Measurements from ENCODE around the gene ZNF32. TPM values are rescaled to one million over a fixed set of nuclear protein-coding genes. Genes with fewer than 3 reads are reported as not detected.

ZNF32 gene
- total and polyA plus RNA-seq, 2 experiments from 2014 or later: 15.8 to 26.1 TPM

- H3K4me3 Mint-ChIP-seq: no peak overlapping the region
- no peak overlapping the region for H3K27ac ChIP-seq (ENCODE audit: low read depth)
- H2AFZ ChIP-seq: no peak overlapping the region
- H3K27ac Mint-ChIP-seq: no peak overlapping the region
- no peaks in the 10 kb centered on the region for H3F3A ChIP-seq (replicated peaks; ENCODE audit: low read depth)
- no peaks in the 10 kb centered on the region for H3K79me2 ChIP-seq (replicated peaks; ENCODE audit: insufficient read depth)
- no peak for TF ChIP-seq CREB1 (CRISPR knock-in tag; IDR thresholded peaks at IDR 0.05; ENCODE audit: low read depth)
- no peak for TF ChIP-seq EZH2phosphoT487 (IDR thresholded peaks at IDR 0.05; ENCODE audit: unreplicated experiment)
- TF ChIP-seq JUNB (IDR thresholded peaks at IDR 0.05; ENCODE audit: unreplicated experiment): no peak
- TF ChIP-seq POLR2AphosphoS5 (IDR thresholded peaks at IDR 0.05; ENCODE audit: low read depth): no peak
- no peak for TF ChIP-seq STAT1 (IDR thresholded peaks at IDR 0.05; ENCODE audit: unreplicated experiment)
- TF ChIP-seq ZNF331 (CRISPR knock-in tag; IDR thresholded peaks at IDR 0.05; ENCODE audit: low read depth): no peak
- TF ChIP-seq REST (IDR thresholded peaks at IDR 0.05; ENCODE audit: unreplicated experiment): no peak
- TF ChIP-seq EZH2 (IDR thresholded peaks at IDR 0.05; ENCODE audit: low read depth, unreplicated experiment): no peak
- no peak overlapping the region for H3K4me2 ChIP-seq
- ATAC-seq (no peak), DNase-seq (ENCODE audit: low spot score) (no peak)
- H3K4me1 Mint-ChIP-seq: no peaks in the 10 kb centered on the region
- H3K9me2 ChIP-seq (ENCODE audit: insufficient read depth): peaks cover 17% of the 10 kb centered on the region
- peaks cover 26% of the 10 kb centered on the region for H3K9me3 Mint-ChIP-seq
- no peaks in the 10 kb centered on the region for H3K27me3 ChIP-seq (ENCODE audit: insufficient read depth)
- H3K36me3 ChIP-seq (ENCODE audit: insufficient read depth): no peaks in the 10 kb centered on the region
- no peaks in the 10 kb centered on the region for H3K27me3 Mint-ChIP-seq (ENCODE audit: insufficient read depth, low read depth, poor library complexity)
- no peaks in the 10 kb centered on the region for H4K20me1 ChIP-seq (replicated peaks; ENCODE audit: insufficient read depth)
- no peak overlapping the region for H3K4me3 ChIP-seq
- peaks cover 4% of the 10 kb centered on the region; the same call in 1 of the 3 replicates for H3K36me3 Mint-ChIP-seq (ENCODE audit: low read depth)
- H3K4me1 ChIP-seq (ENCODE audit: insufficient read depth): no peaks in the 10 kb centered on the region
Measured at GRCh38 chr10:43627942-43628341, 20.7 kb downstream of the ZNF32 start.

GRCh38 chr10:43623351-43623750 is 25.3 kb downstream of the ZNF32 start:
- no peaks in the 10 kb centered on the region for H3K27me3 Mint-ChIP-seq (ENCODE audit: insufficient read depth, low read depth, poor library complexity)
- ATAC-seq: no peak

More at GRCh38 chr10:43623351-43623750, 25.3 kb downstream of the ZNF32 start:
- no peaks in the 10 kb centered on the region for H4K20me1 ChIP-seq (replicated peaks; ENCODE audit: insufficient read depth)
- H3F3A ChIP-seq (replicated peaks; ENCODE audit: low read depth): no peaks in the 10 kb centered on the region
- peak; percentile 24 for DNase-seq (ENCODE audit: low spot score)
- no peaks in the 10 kb centered on the region for H3K36me3 ChIP-seq (ENCODE audit: insufficient read depth)
- no peak for TF ChIP-seq ZNF114 (CRISPR knock-in tag; IDR thresholded peaks at IDR 0.05)
- TF ChIP-seq STAT1 (IDR thresholded peaks at IDR 0.05; ENCODE audit: unreplicated experiment): no peak
- TF ChIP-seq REST (IDR thresholded peaks at IDR 0.05; ENCODE audit: unreplicated experiment): no peak
- TF ChIP-seq ETS1 (IDR thresholded peaks at IDR 0.05): no peak
- TF ChIP-seq, protein P1, sequence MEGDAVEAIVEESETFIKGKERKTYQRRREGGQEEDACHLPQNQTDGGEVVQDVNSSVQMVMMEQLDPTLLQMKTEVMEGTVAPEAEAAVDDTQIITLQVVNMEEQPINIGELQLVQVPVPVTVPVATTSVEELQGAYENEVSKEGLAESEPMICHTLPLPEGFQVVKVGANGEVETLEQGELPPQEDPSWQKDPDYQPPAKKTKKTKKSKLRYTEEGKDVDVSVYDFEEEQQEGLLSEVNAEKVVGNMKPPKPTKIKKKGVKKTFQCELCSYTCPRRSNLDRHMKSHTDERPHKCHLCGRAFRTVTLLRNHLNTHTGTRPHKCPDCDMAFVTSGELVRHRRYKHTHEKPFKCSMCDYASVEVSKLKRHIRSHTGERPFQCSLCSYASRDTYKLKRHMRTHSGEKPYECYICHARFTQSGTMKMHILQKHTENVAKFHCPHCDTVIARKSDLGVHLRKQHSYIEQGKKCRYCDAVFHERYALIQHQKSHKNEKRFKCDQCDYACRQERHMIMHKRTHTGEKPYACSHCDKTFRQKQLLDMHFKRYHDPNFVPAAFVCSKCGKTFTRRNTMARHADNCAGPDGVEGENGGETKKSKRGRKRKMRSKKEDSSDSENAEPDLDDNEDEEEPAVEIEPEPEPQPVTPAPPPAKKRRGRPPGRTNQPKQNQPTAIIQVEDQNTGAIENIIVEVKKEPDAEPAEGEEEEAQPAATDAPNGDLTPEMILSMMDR (conservative IDR thresholded peaks at IDR 0.05; ENCODE audit: low read depth in 2 of 2): no peak
- no peak for TF ChIP-seq POLR2AphosphoS5 (IDR thresholded peaks at IDR 0.05; ENCODE audit: low read depth)
- H3K4me1 Mint-ChIP-seq: no peaks in the 10 kb centered on the region
- H3K36me3 Mint-ChIP-seq (ENCODE audit: low read depth): peaks cover 24% of the 10 kb centered on the region; the same call in 2 of the 3 replicates
- no peaks in the 10 kb centered on the region for H3K79me2 ChIP-seq (replicated peaks; ENCODE audit: insufficient read depth)
- no peaks in the 10 kb centered on the region for H3K4me1 ChIP-seq (ENCODE audit: insufficient read depth)
- no peak overlapping the region for H3K27ac ChIP-seq (ENCODE audit: low read depth)
- H3K9me3 Mint-ChIP-seq: peaks cover 46% of the 10 kb centered on the region
- H3K4me2 ChIP-seq: no peak overlapping the region
- H3K4me3 ChIP-seq: no peak overlapping the region
- H3K4me3 Mint-ChIP-seq: no peak overlapping the region
- no peak overlapping the region for H2AFZ ChIP-seq
- H3K27ac Mint-ChIP-seq: no peak overlapping the region
- H3K27me3 ChIP-seq (ENCODE audit: insufficient read depth): no peaks in the 10 kb centered on the region
- peaks cover 11% of the 10 kb centered on the region; the same call in 1 of the 2 replicates for H3K9me2 ChIP-seq (ENCODE audit: insufficient read depth)
